ENCODE measurements around the gene HSPB1.
"Not testable (repeated sequence)": the region's sequence is repeated elsewhere in the genome, so short reads cannot be mapped to it uniquely, and the experiment has no call there.

The HSPB1 gene

DNA sequence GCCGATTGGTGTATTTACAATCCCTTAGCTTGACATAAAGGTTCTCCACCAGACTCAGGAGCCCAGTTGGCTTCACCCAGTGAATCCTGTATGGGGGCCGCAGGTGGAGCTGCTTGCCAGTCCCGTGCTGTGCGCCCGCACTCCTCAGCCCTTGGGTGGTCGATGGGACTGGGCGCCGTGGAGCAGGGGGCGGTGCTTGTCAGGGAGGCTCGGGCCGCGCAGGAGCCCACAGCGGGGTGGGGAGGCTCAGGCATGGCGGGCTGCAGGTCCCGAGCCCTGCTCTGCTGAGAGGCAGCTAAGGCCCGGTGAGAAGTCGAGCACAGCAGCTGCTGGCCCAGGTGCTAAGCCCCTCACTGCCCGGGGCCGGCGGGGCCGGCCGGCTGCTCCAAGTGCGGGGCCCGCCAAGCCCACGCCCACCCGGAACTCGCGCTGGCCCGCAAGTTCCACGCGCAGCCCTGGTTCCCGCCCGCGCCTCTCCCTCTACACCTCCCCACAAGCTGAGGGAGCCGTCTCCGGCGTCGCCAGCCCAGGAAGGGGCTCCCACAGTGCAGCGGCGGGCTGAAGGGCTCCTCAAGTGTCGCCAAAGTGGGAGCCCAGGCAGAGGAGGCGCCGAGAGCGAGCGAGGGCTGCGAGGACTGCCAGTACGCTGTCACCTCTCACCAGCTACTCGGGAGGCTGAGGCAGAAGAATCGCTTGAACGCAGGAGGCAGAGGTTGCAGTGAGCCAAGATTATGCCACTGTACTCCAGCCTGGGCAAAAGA is 7.0 kb downstream of the HSPB1 start:
- DNase-seq, result not testable (repeated sequence)

DNA sequence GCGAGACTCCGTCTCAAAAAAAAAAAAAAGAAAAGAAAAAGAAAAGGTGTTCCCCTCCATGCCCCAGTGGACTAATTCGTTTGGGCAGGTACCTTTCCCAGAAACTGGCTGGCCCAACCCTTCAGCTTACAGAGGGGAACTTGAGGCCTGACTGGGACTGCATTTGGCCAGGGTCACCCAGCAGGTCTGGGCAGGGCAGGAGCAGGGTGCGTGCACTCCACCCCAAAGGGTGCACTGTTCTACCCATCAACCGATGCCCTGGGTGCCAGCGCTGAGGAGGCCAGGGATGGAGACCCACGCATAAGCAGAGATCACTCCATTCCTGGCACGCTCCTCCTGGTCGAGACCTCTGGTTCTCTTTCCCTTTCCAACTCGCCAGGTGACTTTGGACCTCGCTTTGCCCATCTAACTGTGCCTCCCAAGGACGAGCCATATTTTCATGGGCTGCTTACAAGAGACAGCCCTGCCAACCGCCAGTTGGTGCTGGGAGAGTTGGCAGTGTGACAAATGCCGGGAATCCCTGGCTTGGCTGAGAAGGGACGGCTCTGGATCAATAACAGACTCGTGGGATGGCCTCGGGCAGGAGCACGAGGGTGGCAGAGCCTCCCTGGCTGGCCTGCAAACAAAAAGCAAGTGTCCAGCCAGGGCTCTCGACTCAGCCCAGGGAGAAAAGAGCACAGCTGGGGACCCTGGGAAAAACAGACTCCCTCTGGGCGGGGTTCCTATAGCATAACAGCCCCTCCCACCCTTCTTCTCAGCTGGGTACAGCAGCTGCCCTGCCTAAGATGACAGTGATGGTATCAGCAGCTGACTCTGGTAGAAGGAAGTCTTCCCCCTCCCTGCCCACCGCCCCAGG is 7.9 kb downstream of the HSPB1 start:
- no peak for DNase-seq

DNA sequence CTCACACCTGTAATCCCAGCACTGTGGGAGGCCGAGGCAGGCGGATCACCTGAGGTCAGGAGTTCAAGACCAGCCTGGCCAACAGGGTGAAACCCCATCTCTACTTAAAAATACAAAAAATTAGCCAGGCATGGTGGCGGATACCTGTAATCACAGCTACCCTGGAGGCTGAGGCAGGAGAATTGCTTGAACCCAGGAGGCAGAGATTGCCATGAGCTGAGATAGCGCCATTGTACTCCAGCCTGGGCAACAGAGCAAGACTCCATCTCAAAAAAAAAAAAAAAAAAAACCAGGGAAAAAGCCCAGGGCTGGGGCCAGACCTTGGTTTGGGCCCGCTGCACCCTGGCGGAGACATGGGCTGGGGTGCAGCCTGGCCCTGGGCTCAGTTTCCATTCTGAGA is 9.4 kb downstream of the HSPB1 start:
- DNase-seq, result not testable (repeated sequence)

DNA sequence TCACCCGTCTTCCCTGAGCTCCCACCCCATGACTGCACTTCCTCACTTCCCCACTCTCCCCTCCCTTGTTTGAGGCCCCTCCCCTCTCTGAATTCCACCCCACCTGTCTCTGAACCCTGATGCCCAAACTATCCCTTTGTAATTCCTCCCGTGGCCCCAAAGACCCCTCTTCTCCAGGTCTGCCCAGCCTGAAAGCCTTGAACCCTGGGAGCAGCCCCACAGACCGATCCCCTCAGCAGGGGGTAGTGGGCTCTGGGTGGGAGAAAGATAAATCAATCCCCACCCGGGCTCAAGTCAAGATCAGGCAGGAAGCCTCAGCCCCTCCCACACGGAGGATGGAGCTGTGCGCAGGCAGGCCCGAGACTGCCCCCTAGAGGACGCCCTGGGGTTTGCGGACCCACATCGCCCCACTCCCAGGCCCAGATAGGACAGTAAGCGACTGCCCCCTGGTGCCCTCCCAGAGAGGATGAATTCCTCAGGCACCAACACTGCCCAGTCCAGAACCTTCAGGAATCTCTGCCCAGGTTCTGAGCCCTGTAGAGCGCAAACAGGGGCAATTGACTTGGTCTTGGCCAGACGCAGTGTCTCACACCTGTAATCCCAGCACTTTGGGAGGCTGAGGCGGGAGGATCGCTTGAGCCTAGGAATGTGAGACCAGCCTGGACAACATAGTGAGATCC is 11.7 kb downstream of the HSPB1 start:
- no peak for DNase-seq

DNA sequence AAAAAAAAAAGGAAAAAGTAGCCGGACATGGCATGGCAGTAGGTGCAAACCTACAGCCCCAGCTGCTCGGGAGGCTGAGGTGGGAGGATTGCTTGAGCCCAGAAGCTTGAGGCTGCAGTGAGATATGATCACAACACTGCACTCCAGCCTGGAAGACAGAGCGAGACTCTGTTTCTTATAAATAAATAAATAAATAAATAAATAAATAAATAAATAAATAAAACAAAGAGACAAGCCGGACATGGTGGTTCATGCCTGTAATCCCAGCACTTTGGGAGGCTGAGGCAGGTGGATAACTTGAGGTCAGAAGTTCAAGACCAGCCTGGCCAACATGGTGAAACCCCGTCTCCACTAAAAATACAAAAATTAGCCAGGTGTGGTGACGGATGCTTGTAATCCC is 12.3 kb downstream of the HSPB1 start:
- DNase-seq, result not testable (repeated sequence)

DNA sequence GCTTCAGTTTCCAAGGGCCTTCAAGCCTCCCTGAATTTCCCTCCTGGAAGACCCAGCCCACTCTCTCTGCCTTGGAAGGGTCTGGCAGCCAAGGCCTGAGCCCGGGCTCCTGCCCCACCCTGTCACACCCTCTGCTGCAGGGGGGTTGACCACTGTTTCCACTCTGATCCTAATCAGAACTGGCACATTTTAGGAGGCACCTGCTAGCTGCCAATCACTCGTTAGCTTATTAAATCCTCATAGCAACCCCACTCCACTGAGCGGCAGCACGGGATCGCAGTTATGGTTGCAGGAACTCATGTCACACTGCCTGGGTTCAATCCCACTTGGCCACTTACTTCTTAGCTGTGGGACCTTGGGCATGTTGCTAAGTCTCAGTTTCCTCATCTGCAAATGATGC is 12.9 kb downstream of the HSPB1 start:
- no peak for DNase-seq

DNA sequence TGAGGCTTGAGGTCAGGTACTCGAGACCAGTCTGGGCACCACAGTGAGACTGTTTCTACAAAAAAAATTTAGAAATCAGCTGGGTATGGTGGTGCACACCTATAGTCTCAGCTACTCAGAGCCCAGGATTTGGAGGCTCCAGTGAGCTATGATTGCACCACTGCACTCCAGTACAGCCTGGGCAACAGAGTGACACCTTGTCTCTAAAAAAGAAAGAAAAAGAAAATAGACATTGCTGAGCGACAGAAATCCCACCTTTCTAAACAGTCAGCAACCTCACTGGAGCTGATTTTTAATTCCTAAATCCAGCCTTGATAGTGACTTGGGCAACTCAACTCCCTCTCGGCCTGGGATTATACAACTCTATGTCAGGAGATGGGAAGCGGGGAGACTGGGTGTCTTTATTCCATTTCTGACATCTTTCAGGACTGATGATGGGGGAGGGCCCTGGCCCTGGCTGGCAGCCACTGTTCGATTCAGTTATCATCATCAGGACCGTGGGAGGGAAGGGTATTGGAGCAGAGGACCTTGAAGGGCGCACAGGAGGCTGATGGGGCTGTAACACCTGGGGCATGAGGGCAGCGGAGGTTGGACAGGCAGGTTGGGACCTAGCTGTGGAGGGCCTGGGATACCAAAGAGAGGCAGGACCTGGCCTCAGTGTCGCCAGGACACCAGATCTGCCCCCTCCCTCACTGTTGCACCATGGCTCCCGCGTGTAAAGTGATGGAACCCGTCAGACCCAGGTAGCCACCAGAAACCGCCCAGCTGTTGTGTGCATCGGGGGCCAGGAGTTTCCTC is 14.7 kb downstream of the HSPB1 start:
- no peak for DNase-seq

DNA sequence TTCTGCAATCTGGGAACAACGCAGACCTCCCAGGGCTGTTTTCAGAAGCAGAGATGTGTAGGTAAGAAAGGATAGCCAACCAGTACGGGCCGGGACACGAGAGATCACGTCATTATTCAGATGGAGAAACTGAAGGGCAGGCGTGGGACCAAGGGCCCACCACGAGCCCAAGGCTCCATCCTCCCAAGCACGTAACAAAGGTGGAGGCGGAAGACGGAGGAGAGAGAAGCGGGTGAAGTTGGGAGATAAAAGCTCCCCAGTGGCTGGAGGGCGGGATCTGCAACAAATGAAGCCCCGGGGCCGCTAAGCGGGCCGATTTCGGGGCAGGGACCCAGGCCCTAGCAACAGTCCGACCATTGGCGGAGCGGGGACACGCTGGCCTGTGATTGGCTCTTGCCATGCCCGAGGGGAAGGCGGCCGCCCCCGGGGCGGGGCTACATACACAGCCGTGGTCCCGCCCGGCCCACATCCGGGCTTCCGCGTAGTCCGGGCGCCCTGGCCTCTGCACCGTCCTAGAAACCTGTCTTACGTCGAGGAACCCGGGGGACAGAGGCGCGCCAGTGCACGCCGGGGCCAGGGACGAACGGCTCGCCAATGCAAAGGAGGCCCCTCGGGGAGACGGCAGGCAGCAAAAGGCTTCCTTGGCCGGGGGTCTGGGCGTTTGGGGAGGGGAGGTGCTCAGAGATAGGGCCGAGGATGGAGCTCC is 15.5 kb downstream of the HSPB1 start:
- DNase-seq, result peak; percentile 31

DNA sequence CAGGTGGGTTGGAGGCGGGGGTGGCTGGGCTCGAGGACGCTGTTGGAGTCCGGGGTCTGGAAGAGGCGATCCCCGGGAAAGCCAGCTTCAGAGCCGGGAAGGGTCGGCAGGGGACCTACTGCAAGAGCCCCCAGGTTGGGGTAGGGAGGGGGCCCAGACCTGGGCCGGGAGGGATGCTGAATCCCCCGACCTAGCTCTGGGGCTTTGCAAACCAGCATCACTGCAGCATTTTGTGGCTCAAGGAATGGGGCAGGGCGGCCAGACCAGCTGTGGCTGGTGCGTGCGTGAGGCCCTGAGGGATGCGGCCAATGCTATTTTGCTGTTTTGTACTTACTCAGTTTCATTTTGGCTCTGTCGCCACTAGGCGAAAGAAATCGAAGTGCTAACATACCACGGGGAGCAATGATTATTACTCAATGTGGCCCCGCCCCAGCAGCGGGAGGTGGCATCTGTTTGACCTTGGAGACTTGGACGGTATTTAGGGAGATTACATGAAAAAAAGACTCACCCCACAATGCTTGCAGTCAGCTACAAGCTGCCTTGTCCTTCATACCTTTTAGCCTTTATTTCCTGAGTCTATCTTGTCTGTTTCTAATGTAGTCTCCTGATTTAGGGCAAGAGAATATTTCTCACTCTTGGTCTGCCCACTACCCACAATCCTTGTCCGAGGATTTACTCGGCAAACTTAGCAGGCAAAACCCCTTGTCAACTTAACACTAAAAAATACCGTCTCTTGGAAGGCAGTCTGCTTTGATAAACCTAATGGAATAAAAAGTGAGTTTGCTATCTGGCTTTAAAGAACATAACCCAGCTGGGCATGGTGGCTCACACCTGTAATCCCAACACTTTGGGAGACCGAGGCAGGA is 16.2 kb downstream of the HSPB1 start:
- no peak for DNase-seq

DNA sequence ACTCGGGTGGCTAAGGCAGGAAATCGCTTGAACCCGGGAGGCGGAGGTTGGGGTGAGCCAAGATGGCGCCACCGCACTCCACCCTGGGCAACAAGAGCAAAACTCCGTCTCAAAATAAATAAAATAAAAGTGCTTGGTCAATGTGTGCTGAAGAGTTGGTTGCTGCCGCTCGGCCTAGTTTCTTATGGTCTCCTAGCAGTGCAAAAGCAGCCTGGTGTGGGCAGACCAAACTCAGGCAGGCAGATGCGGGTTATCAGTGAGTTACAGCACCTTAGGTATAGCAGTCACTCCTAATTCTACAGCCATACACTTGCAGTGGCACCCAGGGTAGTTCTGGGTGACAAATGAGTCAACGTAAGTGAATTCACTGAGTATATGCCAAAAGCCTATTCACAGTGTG is 22.6 kb downstream of the HSPB1 start:
- no peak for DNase-seq

DNA sequence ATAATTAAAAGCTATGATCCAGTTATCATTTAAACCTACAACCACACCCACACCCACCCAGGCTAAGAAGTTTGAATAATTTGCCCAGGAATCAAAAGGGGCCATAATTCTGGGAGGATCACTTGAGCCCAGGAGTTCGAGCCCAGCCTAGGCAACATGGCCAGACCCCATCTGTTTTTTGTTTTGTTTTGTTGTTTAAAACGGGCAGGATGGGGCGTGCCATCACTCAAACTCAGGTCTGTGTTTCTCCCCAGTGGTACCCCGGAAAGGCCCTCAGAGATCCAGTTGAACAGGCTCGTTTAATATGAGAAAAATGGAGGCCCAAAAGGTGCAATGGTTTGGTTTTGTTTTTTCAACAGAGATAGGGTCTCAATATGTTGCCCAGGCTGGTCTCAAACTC is 23.3 kb downstream of the HSPB1 start:
- no peak for DNase-seq

DNA sequence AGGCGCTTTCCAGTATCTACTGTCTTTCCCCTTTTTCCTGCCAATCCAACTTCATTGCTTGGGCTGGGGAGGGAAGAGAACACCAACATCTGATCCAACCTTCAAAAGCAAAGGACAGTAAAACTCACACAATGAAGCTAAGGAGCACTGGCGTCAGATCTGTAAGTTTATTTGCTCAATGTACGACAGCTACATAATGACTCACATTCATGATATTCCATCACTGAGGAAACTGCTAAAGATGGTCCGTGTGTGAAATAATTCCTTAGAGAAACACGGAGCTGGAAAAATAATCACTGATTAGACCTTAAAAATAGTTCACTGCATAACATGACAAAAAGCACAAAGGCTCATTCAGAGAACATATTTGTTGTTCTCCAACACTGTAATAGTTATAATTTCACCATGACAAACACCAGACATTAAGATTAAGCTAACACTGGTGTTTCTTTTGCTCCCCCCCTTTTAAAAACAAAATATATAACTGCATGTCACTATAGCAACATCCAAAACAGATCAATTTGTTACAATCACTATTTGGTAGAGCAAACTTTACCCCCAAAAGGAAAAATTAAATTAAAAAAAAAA is 24.3 kb downstream of the HSPB1 start:
- no peak for DNase-seq

DNA sequence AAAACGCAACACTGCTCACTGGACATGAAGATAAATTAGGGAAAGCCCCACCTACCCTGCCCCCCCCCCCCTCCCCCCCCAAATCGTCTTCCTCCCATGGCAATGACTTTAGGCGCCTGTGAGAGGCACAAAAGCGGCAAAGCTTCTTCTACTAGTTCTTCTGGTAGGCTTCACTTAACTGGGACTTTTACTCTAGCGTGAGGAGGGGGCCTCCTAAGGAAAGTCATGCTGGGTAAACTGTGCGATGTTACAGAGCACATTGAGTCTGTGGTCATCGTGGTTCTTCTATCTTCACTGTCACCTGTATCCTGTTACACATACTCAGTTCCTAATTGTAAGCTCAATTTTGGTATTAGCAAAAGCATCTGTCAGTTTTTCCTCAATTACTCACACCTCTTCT is 25.1 kb downstream of the HSPB1 start:
- no peak for DNase-seq

DNA sequence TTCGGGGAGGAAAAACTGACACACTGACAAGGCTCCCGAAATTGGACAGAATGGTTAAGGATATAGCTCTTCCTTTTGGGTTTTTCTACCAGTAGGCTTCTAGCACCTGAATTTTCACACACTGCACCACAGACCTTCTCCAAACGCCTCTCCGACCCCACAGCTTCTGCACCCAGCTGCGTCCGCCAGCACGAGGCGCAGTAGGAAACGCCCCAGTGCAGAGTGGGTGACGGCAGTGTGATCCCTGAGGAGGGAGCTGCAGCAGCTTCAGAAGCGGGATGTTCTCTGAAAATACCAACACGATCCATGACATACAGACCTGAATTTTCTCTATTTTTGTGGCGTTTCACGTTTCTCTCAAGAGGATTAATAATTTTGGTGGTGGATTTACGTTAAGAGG is 25.9 kb downstream of the HSPB1 start:
- no peak for DNase-seq

DNA sequence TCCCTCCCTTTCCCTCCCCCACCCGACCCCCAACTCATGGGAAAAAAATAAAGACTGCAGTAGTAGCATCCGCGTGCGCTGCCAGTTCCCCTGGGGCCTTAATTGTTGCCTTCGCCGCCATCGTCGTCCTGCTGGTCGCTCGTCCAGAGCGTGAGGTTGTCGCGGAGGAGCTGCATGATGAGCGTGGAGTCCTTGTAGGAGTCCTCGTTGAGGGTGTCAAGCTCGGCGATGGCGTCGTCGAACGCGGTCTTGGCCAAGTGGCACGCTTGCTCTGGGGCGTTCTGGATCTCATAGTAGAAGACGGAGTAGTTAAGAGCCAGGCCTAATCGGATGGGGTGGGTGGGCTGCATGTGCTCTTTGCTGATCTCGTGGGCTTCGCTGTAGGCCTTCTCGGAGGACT is 27.0 kb downstream of the HSPB1 start:
- no peak for DNase-seq

DNA sequence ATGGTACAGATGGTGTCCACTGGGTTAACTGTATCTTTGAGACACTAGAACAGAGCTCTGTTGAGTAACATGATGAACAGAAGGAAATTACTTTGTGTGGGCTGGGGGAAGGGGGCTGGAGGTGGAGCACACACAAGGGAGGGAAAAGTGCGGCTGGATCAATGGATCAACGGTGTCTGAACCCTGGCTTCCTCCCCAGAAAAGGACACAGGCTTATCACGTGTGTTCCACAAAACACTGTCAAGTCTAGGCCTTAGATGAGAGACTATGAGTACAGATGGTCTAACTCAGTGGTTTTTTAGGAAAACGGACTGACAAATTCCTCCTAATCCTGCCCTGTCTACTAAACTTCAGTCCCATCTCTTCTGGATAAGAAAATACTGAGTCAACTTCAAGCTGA is 27.8 kb downstream of the HSPB1 start:
- no peak for DNase-seq

DNA sequence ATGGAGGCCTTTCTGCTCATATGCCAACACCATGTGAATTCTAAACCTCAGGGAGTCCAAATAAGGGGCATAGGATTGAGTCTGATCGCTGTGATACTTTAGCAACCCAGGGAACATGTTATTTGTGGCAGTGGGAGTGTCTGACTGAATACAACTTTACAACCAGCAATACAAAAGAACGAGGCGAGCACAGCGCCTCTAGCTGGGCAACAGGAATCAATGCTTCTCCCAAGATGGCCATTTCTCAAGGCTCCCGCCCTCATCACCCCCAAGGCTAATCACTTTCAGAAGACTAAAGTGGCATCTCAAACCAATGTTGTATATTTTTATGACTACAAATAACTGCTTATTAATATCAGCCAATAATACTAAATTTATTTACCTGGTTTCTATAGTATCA is 28.2 kb downstream of the HSPB1 start:
- DNase-seq, result no peak

DNA sequence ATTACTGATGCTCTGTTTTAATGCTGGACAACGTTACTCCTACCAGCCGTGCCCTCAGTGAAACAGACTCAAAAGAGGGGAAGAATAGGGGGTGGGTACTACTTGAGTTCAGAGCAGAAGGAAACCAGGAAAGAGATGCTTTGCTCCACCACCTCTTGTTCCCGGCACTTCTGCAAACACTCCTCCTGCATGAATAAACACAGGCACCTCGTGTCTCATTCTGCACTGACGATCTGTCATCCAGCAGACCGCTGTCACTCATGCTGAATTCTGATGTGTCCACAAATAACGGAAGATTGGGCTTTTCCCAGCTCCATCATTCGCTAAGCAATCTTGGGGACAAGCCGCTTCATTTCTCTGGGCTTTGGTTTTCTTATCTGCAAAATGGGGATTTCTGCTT is 29.6 kb downstream of the HSPB1 start:
- no peak for DNase-seq

DNA sequence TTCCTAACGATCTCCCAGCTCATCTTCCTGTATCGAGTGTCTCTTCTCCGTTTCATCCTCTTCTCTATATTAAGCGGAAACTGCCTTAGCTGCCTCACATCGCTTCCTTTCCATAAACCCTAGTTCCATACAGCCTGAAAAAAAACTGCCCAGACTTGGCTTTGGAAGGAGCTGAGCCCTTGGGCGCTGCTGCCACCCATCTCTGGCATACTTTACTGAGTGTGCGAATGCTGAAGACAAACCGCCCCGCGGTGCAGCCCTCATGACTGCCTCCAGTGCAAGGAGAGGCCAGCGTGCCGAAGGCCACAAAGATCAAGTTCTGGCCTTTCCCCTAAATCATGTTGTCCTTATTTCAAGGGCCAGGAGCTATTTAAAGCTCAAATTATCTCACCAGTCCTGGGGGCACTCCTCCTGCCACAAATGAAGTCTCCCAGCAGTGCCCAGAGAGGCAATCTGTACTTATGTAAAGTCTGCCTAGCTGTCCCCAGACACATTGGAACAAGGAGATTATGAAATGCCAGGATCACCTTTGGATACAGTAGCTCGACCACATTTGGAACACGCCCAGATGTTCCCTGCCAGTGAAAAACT is 31.1 kb downstream of the HSPB1 start:
- no peak for DNase-seq

DNA sequence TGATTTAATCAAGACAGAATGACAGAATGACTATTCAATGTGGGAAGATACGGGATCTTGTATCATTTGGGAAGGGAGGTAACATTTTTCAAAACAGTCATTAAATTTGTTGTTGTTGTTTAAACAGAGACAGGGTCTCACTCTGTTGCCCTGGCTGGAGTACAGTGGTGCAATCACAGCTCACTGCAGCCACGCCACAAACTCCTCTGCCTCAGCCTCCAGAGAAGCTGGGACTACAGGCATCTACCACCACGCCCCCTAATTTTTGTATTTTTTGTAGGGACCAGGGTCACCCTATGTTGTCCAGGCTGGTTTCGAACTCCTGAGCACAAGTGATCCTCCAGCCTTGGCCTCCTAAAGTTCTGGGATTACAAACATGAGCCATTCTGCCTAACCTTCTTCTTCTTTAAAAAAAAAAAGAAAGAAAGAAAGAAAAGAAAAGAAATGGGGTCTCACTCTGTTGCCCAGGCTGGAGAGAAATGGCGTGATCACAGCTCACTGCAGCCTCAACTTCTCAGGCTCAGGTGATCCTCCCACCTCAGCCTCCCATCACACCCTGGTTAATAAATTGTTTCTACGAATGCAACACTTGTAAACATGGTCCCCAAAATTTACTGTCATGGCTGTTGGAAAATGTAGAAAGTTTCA is 32.0 kb downstream of the HSPB1 start:
- no peak for DNase-seq

All from cortex of kidney (tissue), 1 donor.